H1 (cell line): ENCODE measurements around the gene APLP1. TPM values are rescaled to one million over a fixed set of nuclear protein-coding genes. Genes with fewer than 3 reads are reported as not detected.

ENCODE experiments used
- CTCF ChIA-PET: fragments of 300-600 bp; sonication (Branson Sonifier 250); formaldehyde crosslinking; loops from one replicate; lab custom pipeline; 2021; ENCODE audit not compliant: partially characterized antibody; lab: Charles Lee
- POLR2A ChIA-PET: fragments of 300-600 bp; sonication (Branson Sonifier 250); formaldehyde crosslinking; loops from one replicate; lab custom pipeline; 2021; ENCODE audit warnings: inconsistent platforms; ENCODE audit not compliant: partially characterized antibody; lab: Charles Lee
- DNase-seq, 2 experiments: peaks; one replicate each; pipeline versions ENCODE4 v3.0.0 to v3.0.0-alpha.2; 2010 to 2022; ENCODE audit warnings: low spot score in 2 of 2, low read depth in 1 of 2, mixed read lengths in 1 of 2
- FAIRE-seq: peaks from 2 replicates; lab custom pipeline; 2011; peaks lifted over from hg19 to GRCh38; lab: Jason Lieb, UNC
- H2AFZ ChIP-seq: 2 replicates; pipeline ENCODE4 v1.8.1; 2012; ENCODE audit warnings: low read length, inconsistent platforms
- H2AK5ac ChIP-seq: 2 replicates; pipeline ENCODE4 v1.6.1; 2013; ENCODE audit warnings: low read depth, low read length
- H2BK120ac ChIP-seq: replicated peaks from 2 replicates; pipeline ENCODE3; 2013; ENCODE audit warnings: low read depth, low read length, inconsistent platforms
- H2BK12ac ChIP-seq: 2 replicates; pipeline ENCODE4 v1.6.1; 2013; ENCODE audit warnings: low read depth, low read length
- H2BK15ac ChIP-seq: 2 replicates; pipeline ENCODE4 v1.6.1; 2013; ENCODE audit warnings: low read length
- H2BK20ac ChIP-seq: 2 replicates; pipeline ENCODE4 v1.6.1; 2013; ENCODE audit warnings: low read length
- H2BK5ac ChIP-seq: 2 replicates; pipeline ENCODE4 v1.6.1; 2013; ENCODE audit warnings: low read depth, low read length
- H3K14ac ChIP-seq: 2 replicates; pipeline ENCODE4 v1.6.1; 2013; ENCODE audit warnings: inconsistent platforms; ENCODE audit not compliant: insufficient read length
- H3K18ac ChIP-seq: 2 replicates; pipeline ENCODE4 v1.6.1; 2013; ENCODE audit warnings: low read length; ENCODE audit errors: extremely low read depth
- H3K23ac ChIP-seq: 2 replicates; pipeline ENCODE4 v1.6.1; 2013; ENCODE audit warnings: inconsistent platforms; ENCODE audit not compliant: insufficient read length
- H3K23me2 ChIP-seq: 2 replicates; pipeline ENCODE4 v1.6.1; 2013; ENCODE audit warnings: low read depth, low read length
- H3K27ac ChIP-seq: 2 replicates; pipeline ENCODE4 v1.6.1; 2011; ENCODE audit warnings: low read depth, low read length, inconsistent platforms
- H3K27me3 ChIP-seq, 4 experiments: replicated peaks in 1 of 4; 1 replicate in 1 of 4; 2 replicates in 3 of 4; pipeline versions ENCODE4 v1.6.1 to v1.8.1; 2011 to 2013; ENCODE audit warnings: low read length in 3 of 4, mild to moderate bottlenecking in 3 of 4, inconsistent platforms in 2 of 4, mixed read lengths in 2 of 4, moderate library complexity in 1 of 4; ENCODE audit not compliant: control insufficient read depth in 3 of 4, insufficient read depth in 3 of 4; ENCODE audit errors: extremely low read depth in 1 of 4
- H3K36me3 ChIP-seq, 4 experiments: 2 replicates each; pipeline versions ENCODE4 v1.6.1 to v1.8.1; 2011 to 2013; ENCODE audit warnings: mild to moderate bottlenecking in 4 of 4, low read length in 3 of 4, moderate library complexity in 2 of 4, control low read depth in 1 of 4, inconsistent platforms in 1 of 4; ENCODE audit not compliant: insufficient read depth in 4 of 4, control insufficient read depth in 2 of 4
- H3K4ac ChIP-seq: replicated peaks from 2 replicates; pipeline ENCODE3; 2013; ENCODE audit warnings: low read length, low read depth, mixed read lengths, inconsistent platforms; ENCODE audit not compliant: insufficient read length
- H3K4me1 ChIP-seq, 4 experiments: replicated peaks in 1 of 4; 1 replicate in 1 of 4; 2 replicates in 3 of 4; pipeline versions ENCODE4 v1.6.1 to v1.8.1; 2011 to 2013; ENCODE audit warnings: low read length in 3 of 4, inconsistent platforms in 2 of 4, mixed read lengths in 1 of 4; ENCODE audit not compliant: insufficient read depth in 4 of 4, control insufficient read depth in 3 of 4
- H3K4me2 ChIP-seq, 2 experiments: 2 replicates each; pipeline versions ENCODE4 v1.6.1 to v1.8.1; 2011 to 2013; ENCODE audit warnings: low read depth in 2 of 2, low read length in 2 of 2, control low read depth in 1 of 2, inconsistent platforms in 1 of 2, mild to moderate bottlenecking in 1 of 2; ENCODE audit not compliant: insufficient read depth in 1 of 2
- H3K4me3 ChIP-seq, 4 experiments: fragments of 200-600, 300-600 bp in 1 of 4; sonication (generic), shearing (Covaris generic), sonication (Bioruptor Twin) in 1 of 4; 2 replicates each; pipeline versions ENCODE4 v1.5.1 to v1.8.1; 2011 to 2016; ENCODE audit warnings: low read length in 4 of 4, low read depth in 3 of 4, control low read depth in 2 of 4, inconsistent platforms in 2 of 4, mild to moderate bottlenecking in 2 of 4, mixed read lengths in 1 of 4, moderate library complexity in 1 of 4; ENCODE audit not compliant: insufficient read depth in 2 of 4; ENCODE audit errors: extremely low read depth in 1 of 4
- H3K56ac ChIP-seq: replicated peaks from 2 replicates; pipeline ENCODE3; 2013; ENCODE audit warnings: low read depth, mild to moderate bottlenecking, mixed read lengths, low read length, inconsistent platforms; ENCODE audit not compliant: insufficient read length
- H3K79me1 ChIP-seq: 2 replicates; pipeline ENCODE4 v1.6.1; 2013; ENCODE audit warnings: low read depth, low read length, control low read depth
- H3K79me2 ChIP-seq, 2 experiments: 2 replicates each; pipeline versions ENCODE4 v1.6.1 to v1.8.1; 2012 to 2013; ENCODE audit warnings: low read length in 2 of 2, mild to moderate bottlenecking in 2 of 2, inconsistent platforms in 1 of 2; ENCODE audit not compliant: insufficient read depth in 2 of 2, control insufficient read depth in 1 of 2
- H3K9ac ChIP-seq, 4 experiments: replicated peaks in 1 of 4; 1 replicate in 1 of 4; 2 replicates in 3 of 4; pipeline versions ENCODE4 v1.6.1 to v1.8.1; 2011 to 2013; ENCODE audit warnings: low read depth in 3 of 4, low read length in 3 of 4, control low read depth in 2 of 4, mild to moderate bottlenecking in 2 of 4, moderate library complexity in 2 of 4, inconsistent platforms in 1 of 4; ENCODE audit errors: extremely low read depth in 1 of 4
- H3K9me3 ChIP-seq, 2 experiments: 2 replicates each; pipeline versions ENCODE4 v1.6.1 to v1.8.1; 2012 to 2013; ENCODE audit warnings: mild to moderate bottlenecking in 2 of 2, moderate library complexity in 2 of 2, control low read depth in 1 of 2, inconsistent platforms in 1 of 2, low read depth in 1 of 2, low read length in 1 of 2, mixed read lengths in 1 of 2; ENCODE audit not compliant: insufficient read depth in 2 of 2
- H4K20me1 ChIP-seq, 2 experiments: replicated peaks in 1 of 2; 2 replicates each; pipeline versions ENCODE3 to v1.8.1; 2011 to 2013; ENCODE audit warnings: inconsistent platforms in 2 of 2, low read length in 2 of 2, mild to moderate bottlenecking in 1 of 2; ENCODE audit not compliant: insufficient read depth in 2 of 2, control insufficient read depth in 1 of 2
- H4K5ac ChIP-seq: 2 replicates; pipeline ENCODE4 v1.6.1; 2013; ENCODE audit warnings: low read length, low read depth, mixed read lengths, inconsistent platforms; ENCODE audit not compliant: insufficient read length
- H4K8ac ChIP-seq: 2 replicates; pipeline ENCODE4 v1.8.0; 2013; ENCODE audit warnings: mild to moderate bottlenecking, moderate library complexity, low read length, inconsistent platforms; ENCODE audit not compliant: insufficient read depth; ENCODE audit errors: extremely low read depth
- H4K91ac ChIP-seq: replicated peaks from 2 replicates; pipeline ENCODE3; 2013; ENCODE audit warnings: low read length, mixed read lengths, inconsistent platforms; ENCODE audit not compliant: insufficient read length
- ASH2L ChIP-seq: fragments of 200-600, 300-600 bp; sonication (generic); IDR thresholded peaks from one replicate; pipeline ENCODE4 v1.7.1; 2017; ENCODE audit warnings: low read length
- CEBPB ChIP-seq: IDR thresholded peaks from 2 replicates; pipeline ENCODE4 v1.6.1; 2012; ENCODE audit warnings: low read depth, low read length
- EP300 ChIP-seq, 2 experiments: IDR thresholded peaks; 1 replicate in 1 of 2; 2 replicates in 1 of 2; pipeline ENCODE4 v1.6.1; 2011 to 2012; ENCODE audit warnings: low read depth in 2 of 2, low read length in 2 of 2, mild to moderate bottlenecking in 2 of 2, borderline replicate concordance in 1 of 2, inconsistent platforms in 1 of 2, moderate library complexity in 1 of 2
- EZH2 ChIP-seq: fragments of 200-600 bp; sonication (generic); IDR thresholded peaks from 2 replicates; pipeline ENCODE4 v1.7.1; 2012; ENCODE audit warnings: low read depth, mild to moderate bottlenecking, moderate library complexity, low read length, inconsistent platforms; ENCODE audit not compliant: severe bottlenecking
- FOSL1 ChIP-seq: IDR thresholded peaks from 2 replicates; pipeline ENCODE4 v1.6.1; 2011; ENCODE audit warnings: mild to moderate bottlenecking, low read depth, low read length, moderate library complexity; ENCODE audit not compliant: insufficient read depth
- HDAC2 ChIP-seq, 2 experiments: fragments of 300-600 bp in 1 of 2; sonication (generic) in 1 of 2; IDR thresholded peaks; 2 replicates each; pipeline ENCODE4 v1.6.1; 2011 to 2012; ENCODE audit warnings: low read depth in 2 of 2, low read length in 2 of 2, mild to moderate bottlenecking in 2 of 2, moderate library complexity in 2 of 2, borderline replicate concordance in 1 of 2, inconsistent platforms in 1 of 2
- PHF8 ChIP-seq: fragments of 200-600 bp; sonication (generic); conservative IDR thresholded peaks from 2 replicates; pipeline ENCODE4 v1.7.1; 2012; ENCODE audit warnings: low read depth, mild to moderate bottlenecking, inconsistent platforms, low read length, moderate library complexity
- POU5F1 ChIP-seq: IDR thresholded peaks from 2 replicates; pipeline ENCODE4 v1.6.1; 2011; ENCODE audit warnings: low read depth, mild to moderate bottlenecking, low read length, moderate library complexity
- SAP30 ChIP-seq: fragments of 300-600 bp; sonication (generic); IDR thresholded peaks from 2 replicates; pipeline ENCODE4 v1.7.1; 2012; ENCODE audit warnings: low read length, moderate library complexity, mild to moderate bottlenecking, inconsistent platforms; ENCODE audit not compliant: insufficient read depth, insufficient replicate concordance
- SIN3A ChIP-seq, 2 experiments: IDR thresholded peaks in 1 of 2; conservative IDR thresholded peaks in 1 of 2; 2 replicates each; pipeline ENCODE4 v1.6.1; 2011 to 2012; ENCODE audit warnings: low read length in 2 of 2, improper control_type of control experiment in 1 of 2, low read depth in 1 of 2, mild to moderate bottlenecking in 1 of 2
- SP1 ChIP-seq: IDR thresholded peaks from 2 replicates; pipeline ENCODE4 v1.6.1; 2011; ENCODE audit warnings: low read depth, low read length
- SUZ12 ChIP-seq: fragments of 200-600 bp; sonication (generic); IDR thresholded peaks from 2 replicates; pipeline ENCODE4 v1.6.1; 2012; ENCODE audit warnings: mild to moderate bottlenecking, inconsistent platforms, low read length, moderate library complexity, mixed read lengths
- TAF1 ChIP-seq: IDR thresholded peaks from 2 replicates; pipeline ENCODE4 v1.6.1; 2011; ENCODE audit warnings: mild to moderate bottlenecking, low read depth, low read length
- TAF7 ChIP-seq: optimal IDR thresholded peaks from 2 replicates; pipeline ENCODE3; 2011; ENCODE audit warnings: low read depth, mild to moderate bottlenecking, inconsistent platforms, low read length, moderate library complexity, borderline replicate concordance
- WGBS, 2 experiments: shearing (Covaris generic) in 1 of 2; methylation state at CpG; one replicate each; pipeline versions ENCODE4 v1.1.6 to v1.1.7; 2013 to 2015; ENCODE audit warnings: low lambda C conversion rate in 2 of 2, mixed read lengths in 2 of 2, inconsistent platforms in 1 of 2, low coverage in 1 of 2, missing lambda C conversion rate in 1 of 2; ENCODE audit not compliant: insufficient replicate concordance in 2 of 2, insufficient coverage in 1 of 2, insufficient read length in 1 of 2; ENCODE audit errors: extremely low coverage in 1 of 2, missing lambda C conversion rate in 1 of 2; 5-methylcytosine and 5-hydroxymethylcytosine counted together
- polyA plus RNA-seq, 7 experiments: library from polyadenylated mRNA; depleted of rRNA in 3 of 7; stranded (reverse) in 5 of 7; unstranded in 2 of 7; fragments of >200 nt in 5 of 7; fragments of 200-250 nt in 2 of 7; gene quantifications; 1 replicate in 5 of 7; 2 replicates in 1 of 7; 4 replicates in 1 of 7; pipeline versions ENCODE4 v1.2.1 to v1.2.3, GENCODE V29; 2011 to 2013; ENCODE audit warnings: missing spikeins in 2 of 7, mixed read lengths in 2 of 7
- total RNA-seq: library from RNA; stranded (reverse); fragmentation: NEBNext Ultra II Directional; extraction: Animal tissue kit (Norgen Biotek cat#: 25700); gene quantifications from 2 replicates; pipeline ENCODE4 v1.2.1, GENCODE V29; 2021

APLP1 gene
- total and polyA plus RNA-seq, 2 of the 8 experiments (the other 6 are each of a cell fraction or from before 2014, with no cell fraction given) = 19.9 to 22.0 TPM

GRCh38 chr19:35911790-35912189, 43.4 kb downstream of the APLP1 start:
- Histone ChIP-seq H3K27me3 (no peaks in the 10 kb centered on the region), H3K4me1 (peaks cover 0 to 17% (median 7%) of the 10 kb centered on the region in 4 experiments; a peak in 4 of 7 replicates), H4K91ac (no peak overlapping the region), H3K27ac (no peak overlapping the region), H3K36me3 (no peaks in the 10 kb centered on the region), H4K20me1 (no peaks in the 10 kb centered on the region), H3K18ac (no peak overlapping the region), H3K23ac (no peak overlapping the region), H3K79me2 (no peaks in the 10 kb centered on the region), H3K4me3 (no peak overlapping the region), H2AK5ac (no peak overlapping the region), H2BK120ac (no peak overlapping the region), H3K23me2 (no peaks in the 10 kb centered on the region), H3K56ac (no peak overlapping the region), H4K5ac (no peak overlapping the region), H2BK5ac (no peak overlapping the region), H2BK20ac (no peak overlapping the region), H3K9me3 (no peaks in the 10 kb centered on the region), H3K14ac (no peak overlapping the region), H2BK15ac (no peak overlapping the region), H2BK12ac (no peak overlapping the region), H2AFZ (no peak overlapping the region), H4K8ac (no peak overlapping the region), H3K79me1 (no peaks in the 10 kb centered on the region), H3K9ac (no peak overlapping the region), H3K4me2 (no peak overlapping the region), H3K4ac (no peak overlapping the region)
- WGBS, 2 experiments = 88% methylated on average over 5 of the region's 5 CpGs; no CpG with 5 or more reads in 1 of the 2 experiments
- ChIA-PET CTCF (interaction anchor here (0.6 to 2.0 kb wide), 10 partner anchors 10 to 142 kb away, joined by 3 to 11 read pairs (median 4); partner anchors contain the start of gene THAP8), POLR2A (no interaction called here)
- DNase-seq (no peak), FAIRE-seq (no peak)
- TF ChIP-seq SIN3A (conservative IDR thresholded peaks at IDR 0.05 in 1 of 2, IDR thresholded peaks at IDR 0.05 in 1 of 2; ENCODE audit: low read depth in 1 of 2, low read length in 2 of 2) (no peak), EZH2 (no peak), EP300 (IDR thresholded peaks at IDR 0.05; ENCODE audit: borderline replicate concordance in 1 of 2, low read depth in 2 of 2, low read length in 2 of 2) (no peak), SAP30 (no peak), TAF1 (no peak), SUZ12 (no peak), ASH2L (no peak), PHF8 (no peak), FOSL1 (no peak), CEBPB (no peak), SP1 (no peak), POU5F1 (no peak), TAF7 (no peak), HDAC2 (IDR thresholded peaks at IDR 0.05; ENCODE audit: borderline replicate concordance in 1 of 2, low read depth in 2 of 2, low read length in 2 of 2) (no peak)
